HFF-Myc (cell line): ENCODE results near the gene EFCAB11.
A peak's percentile ranks its signal among the peaks of the same experiment; 100 is the strongest.

Experiments used
- DNase-seq: peaks from one replicate; pipeline ENCODE4 v3.0.0-alpha.2; 2011; ENCODE audit warnings: low read depth; ENCODE audit errors: extremely low read depth
- H3K4me3 ChIP-seq: replicated peaks from 2 replicates; pipeline ENCODE4 v1.5.1; 2011; ENCODE audit warnings: low read depth, mild to moderate bottlenecking, control low read depth, low read length
- CTCF ChIP-seq: IDR thresholded peaks from 2 replicates; pipeline ENCODE4 v1.5.1; 2012; ENCODE audit warnings: mild to moderate bottlenecking, low read depth, low read length, control low read depth; ENCODE audit errors: missing control alignments

EFCAB11 gene

GRCh38 chr14:89977668-89978067 is 23.1 kb upstream of the EFCAB11 start:
- no peak for DNase-seq
- H3K4me3 ChIP-seq: no peak overlapping the region
- no peak for TF ChIP-seq CTCF

GRCh38 chr14:89973234-89973823 is 18.8 kb upstream of the EFCAB11 start:
- TF ChIP-seq CTCF: peak; percentile 91
- no peak overlapping the region for H3K4me3 ChIP-seq
- DNase-seq: no peak

- no peak overlapping the region for H3K4me3 ChIP-seq
- no peak for TF ChIP-seq CTCF
- no peak for DNase-seq
Observed at GRCh38 chr14:89965839-89966238, 11.3 kb upstream of the EFCAB11 start.

DNA sequence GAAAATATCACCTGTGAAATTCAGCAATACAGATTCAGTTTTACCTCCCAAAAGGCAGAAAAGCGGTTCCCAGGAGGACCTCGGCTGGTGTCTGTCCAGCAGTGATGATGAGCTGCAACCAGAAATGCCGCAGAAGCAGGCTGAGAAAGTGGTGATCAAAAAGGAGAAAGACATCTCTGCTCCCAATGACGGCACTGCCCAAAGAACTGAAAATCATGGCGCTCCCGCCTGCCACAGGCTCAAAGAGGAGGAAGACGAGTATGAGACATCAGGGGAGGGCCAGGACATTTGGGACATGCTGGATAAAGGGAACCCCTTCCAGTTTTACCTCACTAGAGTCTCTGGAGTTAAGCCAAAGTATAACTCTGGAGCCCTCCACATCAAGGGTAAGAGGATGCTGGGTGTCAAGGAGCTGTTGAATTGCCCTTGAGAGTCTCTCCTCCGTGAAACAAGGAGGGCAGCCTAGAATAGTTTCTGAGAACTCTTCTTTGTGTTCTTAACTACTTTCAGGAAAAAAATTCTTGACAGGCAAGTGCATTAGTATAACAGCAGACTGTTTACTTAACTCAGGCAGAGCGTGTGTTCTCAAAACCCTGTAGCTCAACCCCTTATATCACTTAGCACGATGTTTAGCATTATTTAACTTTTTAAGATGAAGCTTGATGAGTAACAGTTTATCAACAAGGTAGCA is 8.9 kb upstream of the EFCAB11 start:
- TF ChIP-seq CTCF: no peak

GRCh38 chr14:89960914-89961313 is 6.4 kb upstream of the EFCAB11 start:
- no peak for TF ChIP-seq CTCF
- no peak for DNase-seq
- H3K4me3 ChIP-seq: no peak overlapping the region

More for the DNA sequence above, 8.9 kb upstream of the EFCAB11 start:
- H3K4me3 ChIP-seq: no peak overlapping the region
- DNase-seq: no peak

DNA sequence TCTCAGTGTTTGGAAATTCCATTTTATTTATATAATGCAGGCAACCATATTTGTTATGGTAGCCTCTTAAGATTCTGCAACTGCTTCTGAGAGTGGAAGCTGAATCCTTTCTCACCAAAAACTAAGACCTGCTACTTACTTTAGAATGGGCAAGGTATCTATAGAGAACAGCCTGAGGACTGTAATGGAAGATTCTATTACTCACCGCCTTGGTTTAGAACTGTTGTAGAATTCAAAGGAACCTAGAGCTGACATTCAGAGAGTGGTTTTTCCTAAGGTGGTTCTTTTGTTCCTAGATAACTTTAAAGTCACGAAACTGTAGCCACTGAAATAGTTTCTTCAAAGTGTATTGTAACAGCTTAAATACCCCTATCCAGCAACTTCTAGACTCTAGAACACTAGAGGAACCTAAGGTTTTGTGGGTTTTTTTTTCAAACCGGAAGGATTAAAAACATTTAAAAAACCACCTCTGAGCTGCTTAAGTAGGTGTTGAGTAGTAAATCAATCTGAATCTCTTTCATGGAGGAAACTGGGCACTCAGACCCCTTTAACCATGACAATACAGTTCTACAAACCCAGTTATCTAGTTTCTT is 5.4 kb upstream of the EFCAB11 start:
- no peak for TF ChIP-seq CTCF
- H3K4me3 ChIP-seq: no peak overlapping the region
- DNase-seq: no peak
